ENCODE data around the gene TAS2R5. TPM values are rescaled to one million over a fixed set of nuclear protein-coding genes. Genes with fewer than 3 reads are reported as not detected.

Gene TAS2R5
- total RNA-seq, 1 experiment from 2014 or later = 0.92 TPM

DNA sequence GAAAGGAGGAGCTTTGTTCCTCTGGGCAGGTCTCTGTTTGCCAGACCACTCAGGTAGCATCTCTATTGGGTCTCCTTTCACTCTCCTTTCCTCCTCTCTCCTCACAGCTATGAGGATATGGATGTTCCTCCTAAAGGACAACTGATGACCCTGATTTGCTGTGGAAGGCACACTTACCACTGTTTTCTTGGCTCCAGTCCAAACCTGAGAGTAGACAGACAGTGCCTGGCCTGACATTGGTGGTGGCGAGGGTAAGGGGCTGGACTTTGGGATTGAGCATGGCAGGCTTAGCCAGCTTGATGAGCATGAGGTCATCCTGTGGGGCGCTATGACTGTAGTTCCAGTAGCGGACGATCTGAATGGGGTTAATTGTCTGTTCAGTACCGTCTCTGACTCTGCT, 47.7 kb downstream of the TAS2R5 start:
- no peak overlapping the region for H3K4me2 ChIP-seq (ENCODE audit: insufficient read depth, insufficient read length, low read length)
- H3K4ac ChIP-seq (ENCODE audit: low read depth, low read length) = no peak overlapping the region
- H4K5ac ChIP-seq (ENCODE audit: insufficient read length, low read depth, low read length) = no peak overlapping the region

More for the DNA sequence above, 47.7 kb downstream of the TAS2R5 start:
- Histone ChIP-seq H3K14ac (ENCODE audit: insufficient read depth, low read length) (no peak overlapping the region; the same call in 1 of the 2 replicates), H2BK5ac (ENCODE audit: insufficient read length, low read length) (no peak overlapping the region), H3K23ac (ENCODE audit: insufficient read length, low read depth, low read length) (no peak overlapping the region), H3K4me1 (ENCODE audit: insufficient read depth, low read length) (no peaks in the 10 kb centered on the region), H4K91ac (ENCODE audit: insufficient read length, low read depth, low read length) (no peak overlapping the region), H2BK20ac (ENCODE audit: low read depth, low read length, poor library complexity, severe bottlenecking) (no peak overlapping the region), H3K23me2 (ENCODE audit: insufficient read length, low read depth, low read length, poor library complexity, severe bottlenecking) (no peaks in the 10 kb centered on the region), H2BK120ac (ENCODE audit: low read depth, low read length, poor library complexity, severe bottlenecking) (no peak overlapping the region), H2AFZ (ENCODE audit: low read length) (no peak overlapping the region), H3K27ac (ENCODE audit: insufficient read length, low read depth, low read length) (no peak overlapping the region), H3K27me3 (ENCODE audit: insufficient read depth, low read length) (no peaks in the 10 kb centered on the region), H2BK15ac (ENCODE audit: low read depth, low read length) (no peak overlapping the region), H2BK12ac (ENCODE audit: insufficient read length, low read depth, low read length) (no peak overlapping the region), H2AK5ac (ENCODE audit: insufficient read length, low read length) (no peak overlapping the region), H3K56ac (ENCODE audit: insufficient read length, low read depth, low read length) (no peak overlapping the region), H3K18ac (ENCODE audit: insufficient read length, low read depth, low read length) (no peak overlapping the region), H3T11ph (ENCODE audit: low read length) (no peak overlapping the region), H3K9ac (ENCODE audit: extremely low read depth, insufficient read length, low read length) (no peak overlapping the region), H4K8ac (replicated peaks; ENCODE audit: insufficient read length, low read depth, low read length) (no peak overlapping the region), H3K79me1 (ENCODE audit: insufficient read depth, low read depth, low read length, poor library complexity, severe bottlenecking) (no peaks in the 10 kb centered on the region), H3K9me3 (ENCODE audit: control insufficient read depth, low read depth, low read length) (no peaks in the 10 kb centered on the region), H3K79me2 (ENCODE audit: insufficient read depth, low read length) (no peaks in the 10 kb centered on the region), H4K20me1 (ENCODE audit: control insufficient read depth, insufficient read depth, insufficient read length) (no peaks in the 10 kb centered on the region)
- Mint-ChIP-seq H3K27ac (peak overlapping the region in 1 of 3 experiments; percentile 66; a peak in 1 of 7 replicates), H3K36me3 (ENCODE audit: insufficient read depth in 1 of 3, low read depth in 3 of 3) (no peaks in the 10 kb centered on the region), H3K27me3 (ENCODE audit: low read depth) (peaks cover 5% of the 10 kb centered on the region), H3K9me3 (no peaks in the 10 kb centered on the region), H3K4me1 (peaks cover 9 to 11% of the 10 kb centered on the region in 2 experiments), H3K4me3 (no peak overlapping the region)
- WGBS (ENCODE audit: extremely low coverage, insufficient read length, low lambda C conversion rate) = no CpG with 5 or more reads among the region's 5 CpGs
- DNase-seq = no peak
- TF ChIP-seq, protein P1, sequence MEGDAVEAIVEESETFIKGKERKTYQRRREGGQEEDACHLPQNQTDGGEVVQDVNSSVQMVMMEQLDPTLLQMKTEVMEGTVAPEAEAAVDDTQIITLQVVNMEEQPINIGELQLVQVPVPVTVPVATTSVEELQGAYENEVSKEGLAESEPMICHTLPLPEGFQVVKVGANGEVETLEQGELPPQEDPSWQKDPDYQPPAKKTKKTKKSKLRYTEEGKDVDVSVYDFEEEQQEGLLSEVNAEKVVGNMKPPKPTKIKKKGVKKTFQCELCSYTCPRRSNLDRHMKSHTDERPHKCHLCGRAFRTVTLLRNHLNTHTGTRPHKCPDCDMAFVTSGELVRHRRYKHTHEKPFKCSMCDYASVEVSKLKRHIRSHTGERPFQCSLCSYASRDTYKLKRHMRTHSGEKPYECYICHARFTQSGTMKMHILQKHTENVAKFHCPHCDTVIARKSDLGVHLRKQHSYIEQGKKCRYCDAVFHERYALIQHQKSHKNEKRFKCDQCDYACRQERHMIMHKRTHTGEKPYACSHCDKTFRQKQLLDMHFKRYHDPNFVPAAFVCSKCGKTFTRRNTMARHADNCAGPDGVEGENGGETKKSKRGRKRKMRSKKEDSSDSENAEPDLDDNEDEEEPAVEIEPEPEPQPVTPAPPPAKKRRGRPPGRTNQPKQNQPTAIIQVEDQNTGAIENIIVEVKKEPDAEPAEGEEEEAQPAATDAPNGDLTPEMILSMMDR (conservative IDR thresholded peaks at IDR 0.05) = no peak

Measured in H9 (cell line).